Testis (tissue), 3 donors: ENCODE results near the gene FOSB. TPM values are rescaled to one million over a fixed set of nuclear protein-coding genes. Genes with fewer than 3 reads are reported as not detected.

Experiments used
- DNase-seq: peaks from one replicate; pipeline ENCODE4 v3.0.0-alpha.2; 2019
- H3K27ac ChIP-seq, 2 donors: fragments of 200-600 bp; sonication (generic); one replicate each; pipeline ENCODE4 v1.5.1; 2019
- H3K27me3 ChIP-seq: fragments of 200-600 bp; sonication (generic); one replicate; pipeline ENCODE4 v1.5.1; 2019
- H3K36me3 ChIP-seq: fragments of 200-600 bp; sonication (generic); one replicate; pipeline ENCODE4 v1.5.1; 2017; ENCODE audit warnings: low read depth; ENCODE audit errors: missing control alignments
- H3K4me1 ChIP-seq: fragments of 200-600 bp; sonication (generic); one replicate; pipeline ENCODE4 v1.5.1; 2019
- H3K4me3 ChIP-seq, 2 donors: fragments of 200-600 bp; sonication (generic); one replicate each; pipeline ENCODE4 v1.5.1; 2017 to 2019
- H3K9me3 ChIP-seq: fragments of 200-600 bp; sonication (generic); one replicate; pipeline ENCODE4 v1.5.1; 2017
- POLR2A ChIP-seq: fragments of 450-650 bp; IDR thresholded peaks from one replicate; pipeline ENCODE4 v1.6.1; 2017; ENCODE audit warnings: antibody characterized with exemption, mild to moderate bottlenecking, moderate library complexity
- WGBS, 2 donors: methylation state at CpG; one replicate each; pipeline ENCODE4 v1.1.5; 2018; 5-methylcytosine and 5-hydroxymethylcytosine counted together
- intact Hi-C: fragments of 100-400 bp; cut with DNase I; formaldehyde crosslinking; loops from one replicate; pipeline ENCODE4 v1.15.1; 2023; ENCODE audit warnings: low total_unique reads
- polyA plus RNA-seq: library from polyadenylated mRNA; stranded (reverse); fragments of 350-450 nt; fragmentation: Illumina TruSeq; extraction: RNeasy Lipid Tissue Mini Kit (QIAGEN cat#74804); gene quantifications from one replicate; pipeline ENCODE4 v1.2.3, GENCODE V29; 2014; ENCODE audit warnings: low read depth, low replicate concordance; ENCODE audit not compliant: insufficient read depth
- total RNA-seq, 2 donors: library from RNA; depleted of rRNA; stranded (reverse); fragments of >200 nt; gene quantifications; one replicate each; pipeline ENCODE4 v1.2.3, GENCODE V29; 2016
- TF ChIP-seq, protein P1 (sequence below), 3 experiments: fragments of 450-650 bp in 2 of 3; fragments of 200-600 bp in 1 of 3; sonication (generic) in 1 of 3; IDR thresholded peaks; one replicate each; pipeline ENCODE4 v1.5.1; 2016 to 2019; ENCODE audit warnings: antibody characterized with exemption in 3 of 3, mild to moderate bottlenecking in 2 of 3, moderate library complexity in 1 of 3

FOSB gene
- total and polyA plus RNA-seq, 3 donors from 2014 or later: 1.2 to 22.7 (median 3.9) TPM

DNA sequence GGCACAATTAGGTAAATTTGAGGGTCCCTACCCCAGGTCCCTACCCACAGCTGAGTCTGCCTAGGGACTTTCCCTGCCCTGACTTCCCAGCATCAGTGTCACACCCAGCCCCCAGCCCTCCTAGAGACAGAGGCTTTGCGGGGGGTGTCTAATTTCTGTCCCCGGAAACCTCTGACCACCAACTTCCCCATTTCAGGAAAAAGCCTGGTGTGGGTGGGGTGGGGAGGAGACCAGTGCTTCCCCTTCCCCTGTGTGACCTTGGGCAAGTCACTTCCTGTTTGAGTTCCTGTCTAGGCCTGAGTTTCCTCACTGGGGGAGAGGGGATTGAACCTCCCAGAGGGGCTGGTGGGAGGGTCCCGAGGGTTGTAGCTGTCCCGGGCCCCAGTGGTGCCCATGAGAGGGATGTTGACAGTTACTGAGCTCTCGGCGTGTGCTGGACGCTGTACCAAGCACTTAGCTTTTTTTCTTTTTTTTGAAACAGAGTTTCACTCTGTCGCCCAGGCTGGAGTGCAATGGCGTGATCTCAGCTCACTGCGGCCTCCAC lies 47.4 kb downstream of the FOSB start:
- TF ChIP-seq, protein P1, sequence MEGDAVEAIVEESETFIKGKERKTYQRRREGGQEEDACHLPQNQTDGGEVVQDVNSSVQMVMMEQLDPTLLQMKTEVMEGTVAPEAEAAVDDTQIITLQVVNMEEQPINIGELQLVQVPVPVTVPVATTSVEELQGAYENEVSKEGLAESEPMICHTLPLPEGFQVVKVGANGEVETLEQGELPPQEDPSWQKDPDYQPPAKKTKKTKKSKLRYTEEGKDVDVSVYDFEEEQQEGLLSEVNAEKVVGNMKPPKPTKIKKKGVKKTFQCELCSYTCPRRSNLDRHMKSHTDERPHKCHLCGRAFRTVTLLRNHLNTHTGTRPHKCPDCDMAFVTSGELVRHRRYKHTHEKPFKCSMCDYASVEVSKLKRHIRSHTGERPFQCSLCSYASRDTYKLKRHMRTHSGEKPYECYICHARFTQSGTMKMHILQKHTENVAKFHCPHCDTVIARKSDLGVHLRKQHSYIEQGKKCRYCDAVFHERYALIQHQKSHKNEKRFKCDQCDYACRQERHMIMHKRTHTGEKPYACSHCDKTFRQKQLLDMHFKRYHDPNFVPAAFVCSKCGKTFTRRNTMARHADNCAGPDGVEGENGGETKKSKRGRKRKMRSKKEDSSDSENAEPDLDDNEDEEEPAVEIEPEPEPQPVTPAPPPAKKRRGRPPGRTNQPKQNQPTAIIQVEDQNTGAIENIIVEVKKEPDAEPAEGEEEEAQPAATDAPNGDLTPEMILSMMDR (IDR thresholded peaks at IDR 0.05): no peak
- TF ChIP-seq POLR2A: no peak
- intact Hi-C loops: no loop called here
- 62 to 73% methylated on average over 10 of the region's 10 CpGs for WGBS, 2 donors
- H3K36me3 ChIP-seq: no peaks in the 10 kb centered on the region
- H3K9me3 ChIP-seq: no peaks in the 10 kb centered on the region
- no peak overlapping the region for H3K4me3 ChIP-seq
- peaks cover 20% of the 10 kb centered on the region for H3K4me1 ChIP-seq
- H3K27me3 ChIP-seq: no peaks in the 10 kb centered on the region
- peak overlapping the region; percentile 48 to 59 for H3K27ac ChIP-seq
- DNase-seq: no peak

DNA sequence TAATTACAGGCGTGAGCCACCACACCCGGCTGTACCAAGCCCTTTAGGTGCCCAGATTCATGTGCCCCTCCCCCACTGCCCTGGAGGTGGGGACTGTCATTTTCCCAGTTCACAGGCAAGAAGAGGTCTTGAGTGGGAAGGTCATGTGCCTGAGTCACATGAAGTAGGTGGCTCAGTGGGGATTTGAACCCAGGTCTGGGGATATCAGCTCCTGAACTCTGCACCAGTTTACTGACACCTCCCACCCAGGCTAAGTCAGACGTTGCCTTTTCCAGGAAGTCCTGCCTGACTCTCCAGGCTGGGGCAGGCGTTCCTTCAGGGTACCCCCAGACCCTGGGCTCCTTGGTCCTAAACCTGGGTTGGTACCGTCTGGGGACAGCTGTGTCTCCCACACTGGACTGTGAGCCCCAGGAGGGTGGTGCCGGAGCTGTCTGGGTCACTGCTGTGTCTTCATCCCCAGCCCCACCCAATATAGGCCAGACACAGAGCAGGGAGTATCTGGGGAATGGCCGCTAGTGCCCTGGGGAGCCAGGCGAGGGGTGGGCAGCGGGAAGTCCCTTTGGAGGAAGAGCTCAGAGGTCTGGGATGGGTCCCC lies 48.1 kb downstream of the FOSB start:
- intact Hi-C loops: no loop called here
- no peak for DNase-seq
- Histone ChIP-seq H3K9me3 (no peaks in the 10 kb centered on the region), H3K4me3 (no peak overlapping the region), H3K27me3 (no peaks in the 10 kb centered on the region), H3K27ac (no peak overlapping the region), H3K36me3 (no peaks in the 10 kb centered on the region), H3K4me1 (peaks cover 20% of the 10 kb centered on the region)
- 73 to 82% methylated on average over 4 to 9 of the region's 9 CpGs for WGBS, 2 donors
- TF ChIP-seq POLR2A: no peak
- TF ChIP-seq, protein P1 (IDR thresholded peaks at IDR 0.05): no peak

GRCh38 chr19:45517238-45517637 lies 49.4 kb downstream of the FOSB start:
- intact Hi-C loops: no loop called here
- no peaks in the 10 kb centered on the region for H3K36me3 ChIP-seq
- no peaks in the 10 kb centered on the region for H3K27me3 ChIP-seq
- peaks cover 20% of the 10 kb centered on the region for H3K4me1 ChIP-seq
- H3K4me3 ChIP-seq: no peak overlapping the region
- TF ChIP-seq, protein P1 (IDR thresholded peaks at IDR 0.05): no peak
- no peak for TF ChIP-seq POLR2A
- 52 to 58% methylated on average over 7 of the region's 7 CpGs for WGBS, 2 donors
- DNase-seq: no peak
- H3K9me3 ChIP-seq: no peaks in the 10 kb centered on the region
- H3K27ac ChIP-seq: no peak overlapping the region

DNA sequence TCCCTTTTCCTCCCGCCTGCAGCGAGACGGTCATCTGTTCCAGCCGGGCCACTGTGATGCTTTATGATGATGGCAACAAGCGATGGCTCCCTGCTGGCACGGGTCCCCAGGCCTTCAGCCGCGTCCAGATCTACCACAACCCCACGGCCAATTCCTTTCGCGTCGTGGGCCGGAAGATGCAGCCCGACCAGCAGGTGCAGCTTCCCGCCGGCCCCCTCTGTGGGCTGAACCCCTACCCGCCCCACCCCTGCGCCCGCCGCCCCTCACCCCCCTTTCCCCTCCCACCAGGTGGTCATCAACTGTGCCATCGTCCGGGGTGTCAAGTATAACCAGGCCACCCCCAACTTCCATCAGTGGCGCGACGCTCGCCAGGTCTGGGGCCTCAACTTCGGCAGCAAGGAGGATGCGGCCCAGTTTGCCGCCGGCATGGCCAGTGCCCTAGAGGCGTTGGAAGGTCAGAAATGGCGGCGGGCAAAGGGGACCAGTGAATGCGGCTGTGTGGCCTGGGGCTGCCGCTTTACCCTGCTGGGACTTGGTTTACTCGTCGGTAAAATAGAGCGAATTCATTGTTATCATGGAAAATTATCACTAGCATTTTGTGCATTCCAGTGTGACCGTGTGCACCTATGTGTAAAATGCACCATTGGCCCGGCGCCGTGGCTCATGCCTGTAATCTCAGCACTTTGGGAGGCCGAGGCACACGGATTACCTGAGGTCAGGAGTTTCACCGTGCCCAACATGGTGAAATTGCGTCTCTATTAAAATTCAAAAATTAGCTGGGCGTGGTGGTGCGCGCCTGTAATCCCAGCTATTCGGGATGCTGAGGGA lies 50.1 kb downstream of the FOSB start:
- Histone ChIP-seq H3K27me3 (no peaks in the 10 kb centered on the region), H3K9me3 (no peaks in the 10 kb centered on the region), H3K27ac (no peak overlapping the region), H3K4me3 (no peak overlapping the region), H3K36me3 (no peaks in the 10 kb centered on the region), H3K4me1 (peaks cover 20% of the 10 kb centered on the region)
- intact Hi-C loops: no loop called here
- TF ChIP-seq, protein P1 (IDR thresholded peaks at IDR 0.05): no peak
- no peak for TF ChIP-seq POLR2A
- WGBS, 2 donors: 80 to 85% methylated on average over 40 to 50 of the region's 50 CpGs
- DNase-seq: no peak
